Measurements from ENCODE around the gene TMEM151A. TPM values are rescaled to one million over a fixed set of nuclear protein-coding genes. Genes with fewer than 3 reads are reported as not detected.
"Not testable (repeated sequence)": the region's sequence is repeated elsewhere in the genome, so short reads cannot be mapped to it uniquely, and the experiment has no call there.

The TMEM151A gene
- total RNA-seq, 2 donors from 2014 or later, result 0.14 to 0.18 TPM

DNA sequence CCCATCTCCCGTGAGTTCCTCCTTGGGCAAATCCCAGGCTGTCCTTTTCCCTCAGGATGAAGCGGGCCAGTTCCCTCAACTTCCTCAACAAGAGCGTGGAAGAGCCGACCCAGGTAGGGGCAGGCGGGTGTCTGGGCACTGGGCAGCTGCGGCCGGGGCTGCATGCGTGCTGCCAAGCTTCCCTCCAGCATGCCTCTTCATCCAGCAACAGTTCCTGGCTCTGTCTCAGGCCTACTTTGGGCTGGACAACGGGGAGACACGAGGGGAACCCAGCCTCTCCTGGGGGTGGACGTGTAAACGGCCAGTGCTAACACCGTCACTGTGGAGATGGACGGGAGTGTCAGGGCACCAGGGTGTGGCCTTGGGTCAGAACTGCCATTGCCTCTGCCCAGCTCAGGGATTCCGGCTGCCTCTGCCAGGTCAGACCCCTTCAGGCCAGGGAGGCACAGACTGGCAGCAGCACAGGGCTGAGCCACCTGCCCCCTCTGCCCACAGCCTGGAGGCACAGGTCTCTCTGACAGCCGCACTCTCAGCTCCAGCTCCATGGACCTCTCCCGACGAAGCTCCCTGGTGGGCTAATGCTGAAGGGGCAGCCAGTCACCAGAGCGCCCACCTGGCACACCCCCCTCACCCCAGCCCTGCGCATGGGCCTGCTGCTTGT is 25.2 kb upstream of the TMEM151A start:
- intact Hi-C loops (cut with DNase I, micrococcal nuclease), result no loop called here
- ATAC-seq (no peak), DNase-seq (peak in 1 of 2 donors; percentile 36)

DNA sequence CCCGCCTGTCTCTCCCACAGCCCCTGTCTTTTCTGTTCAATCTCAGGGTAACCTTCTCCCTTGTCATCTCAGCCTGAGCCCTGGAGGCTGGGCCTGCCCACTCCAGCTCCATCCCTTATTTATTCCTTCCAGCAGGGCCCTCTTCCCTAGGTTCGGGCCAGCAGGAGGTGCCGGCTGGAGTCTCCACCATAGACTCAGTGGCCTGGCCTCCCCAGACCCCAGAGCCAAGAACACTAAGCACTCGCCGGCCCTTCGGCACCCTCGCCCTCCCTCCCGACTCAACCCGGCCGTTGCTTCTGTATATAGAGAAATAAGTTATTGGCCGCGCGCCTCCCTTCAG is 24.7 kb upstream of the TMEM151A start:
- intact Hi-C loops (cut with DNase I, micrococcal nuclease), result no loop called here
- ATAC-seq, result no peak
- DNase-seq, result no peak

DNA sequence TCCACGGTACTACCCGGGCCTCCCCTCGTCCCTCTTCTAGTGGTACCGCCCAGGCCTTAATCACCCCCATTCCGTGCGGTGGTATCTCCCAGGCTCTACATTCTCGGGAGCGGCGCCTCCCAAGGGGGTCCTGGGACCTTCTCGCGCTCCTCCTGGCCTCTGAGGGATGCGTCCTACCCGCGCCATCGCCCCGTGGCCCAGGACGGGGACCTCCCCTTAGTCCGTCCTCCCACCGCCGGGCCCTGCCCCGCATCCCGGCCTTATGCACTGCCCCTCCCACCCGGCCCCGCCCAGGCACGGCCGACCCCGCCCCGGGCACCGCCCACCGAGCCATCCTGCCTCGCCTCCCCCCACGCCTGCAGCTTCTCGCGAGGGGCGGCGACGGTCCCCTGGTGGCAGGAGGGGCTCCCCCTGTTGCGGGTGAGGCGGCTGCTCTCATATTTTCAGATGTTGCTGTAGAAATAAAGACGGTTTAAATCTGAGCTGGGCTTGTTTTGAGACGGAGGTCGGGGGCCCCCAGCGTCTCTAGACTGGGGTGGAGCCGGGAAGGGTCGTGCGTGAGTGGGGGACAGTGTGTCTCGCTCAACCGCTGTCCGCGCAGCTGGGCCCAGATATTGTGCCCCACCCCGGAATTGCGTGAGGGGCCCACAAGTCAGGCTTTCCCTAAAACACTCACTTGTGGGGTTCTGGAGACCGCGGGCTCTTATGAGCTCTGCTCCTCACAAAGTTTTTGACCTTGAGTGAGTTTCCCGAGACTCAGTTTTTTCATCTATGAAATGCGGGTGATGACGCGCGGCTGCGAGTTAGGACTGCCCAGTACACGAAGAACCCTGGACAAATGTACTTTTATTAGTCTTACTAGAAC is 24.1 kb upstream of the TMEM151A start:
- peak; percentile 88 to 93 for DNase-seq
- intact Hi-C loops (cut with DNase I, micrococcal nuclease), result no loop called here
- peak; percentile 78 for ATAC-seq

DNA sequence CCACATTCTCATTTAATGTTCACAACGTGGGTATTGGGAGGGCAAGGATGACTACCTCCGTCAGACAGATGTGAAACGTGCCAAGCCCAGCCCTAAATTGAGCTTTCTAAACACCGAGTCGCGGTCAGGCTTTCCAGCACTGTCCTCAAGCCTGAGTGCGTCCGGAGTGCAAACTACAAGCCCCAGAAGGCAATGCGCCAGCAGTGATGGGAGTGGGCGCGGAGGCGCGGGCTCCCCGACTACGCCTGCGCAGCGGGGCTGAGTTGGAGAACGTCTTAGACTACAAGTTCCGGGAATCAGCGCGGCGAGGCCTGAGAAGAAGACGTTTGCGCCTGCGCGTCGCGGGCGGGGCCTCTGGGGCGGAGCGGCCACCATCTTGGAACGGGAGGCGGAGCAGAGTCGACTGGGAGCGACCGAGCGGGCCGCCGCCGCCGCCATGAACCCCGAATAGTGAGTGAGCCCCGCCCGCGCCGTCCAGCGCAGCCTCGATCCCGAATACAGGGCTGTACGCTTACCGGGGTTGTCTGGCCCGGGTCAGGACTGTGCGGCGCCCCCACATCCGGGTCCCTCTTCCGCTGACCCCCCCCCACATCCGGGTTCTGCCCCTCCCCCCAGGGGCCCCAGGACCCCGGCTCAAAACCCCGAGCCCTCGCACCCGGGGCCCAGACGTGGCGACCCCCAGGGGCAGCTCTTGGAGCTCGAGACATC is 23.3 kb upstream of the TMEM151A start, which contains the start of gene RAB1B:
TSS of gene RAB1B (plus strand) at position 396 of the 708 bp plus-strand sequence. CDS start at position 437, 41 bp downstream.
- DNase-seq (peak; percentile 100), ATAC-seq (peak; percentile 84)
- intact Hi-C loops (cut with DNase I, micrococcal nuclease), result no loop called here

DNA sequence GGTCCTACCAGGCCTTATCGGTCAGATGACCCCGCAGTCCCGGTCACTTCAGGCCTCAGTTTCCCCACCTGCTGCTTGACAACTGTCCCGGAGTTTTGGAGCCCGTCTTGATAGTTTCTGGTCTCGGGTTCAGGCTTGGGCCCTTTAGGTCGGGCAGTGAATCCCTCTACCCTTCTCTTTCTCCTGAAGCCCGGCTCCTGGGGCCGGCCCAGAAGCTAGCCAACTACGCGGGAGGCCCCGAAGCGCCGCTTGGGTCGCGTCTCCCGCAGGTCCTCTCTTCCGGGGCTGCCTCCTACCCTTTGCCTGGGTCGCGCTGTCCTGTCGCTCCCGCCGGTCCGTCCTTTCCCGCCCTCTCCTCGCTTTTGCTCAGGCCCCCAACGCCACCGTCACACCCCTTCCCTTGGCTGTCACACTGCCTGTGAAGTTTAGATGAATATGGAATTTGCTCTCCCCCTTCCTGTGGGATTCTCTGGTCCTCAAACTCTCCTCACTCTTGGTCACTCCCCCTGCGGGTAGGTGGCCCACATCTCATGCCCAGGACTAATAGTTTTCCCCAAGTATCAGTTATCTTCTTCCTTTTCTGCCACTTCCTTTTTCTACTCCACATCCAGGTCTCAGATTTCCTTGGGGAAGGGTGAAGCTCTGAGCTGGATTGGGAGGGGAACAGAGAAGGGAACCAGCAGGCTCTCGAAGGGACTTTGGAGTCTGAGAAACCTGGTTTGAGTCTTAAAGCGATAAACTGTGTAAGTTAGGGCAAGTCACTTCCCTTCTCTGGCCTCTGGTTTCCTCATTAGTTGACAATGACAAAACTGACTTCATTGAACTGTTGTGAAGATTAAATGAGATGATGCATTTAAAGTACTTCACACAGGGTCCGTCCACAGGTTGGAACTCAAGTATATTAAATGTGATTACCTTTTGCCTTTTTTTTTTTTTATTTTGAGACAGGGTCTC is 22.5 kb upstream of the TMEM151A start:
- DNase-seq (peak; percentile 43 to 48), ATAC-seq (peak; percentile 2)
- intact Hi-C loops (cut with DNase I, micrococcal nuclease), result no loop called here

DNA sequence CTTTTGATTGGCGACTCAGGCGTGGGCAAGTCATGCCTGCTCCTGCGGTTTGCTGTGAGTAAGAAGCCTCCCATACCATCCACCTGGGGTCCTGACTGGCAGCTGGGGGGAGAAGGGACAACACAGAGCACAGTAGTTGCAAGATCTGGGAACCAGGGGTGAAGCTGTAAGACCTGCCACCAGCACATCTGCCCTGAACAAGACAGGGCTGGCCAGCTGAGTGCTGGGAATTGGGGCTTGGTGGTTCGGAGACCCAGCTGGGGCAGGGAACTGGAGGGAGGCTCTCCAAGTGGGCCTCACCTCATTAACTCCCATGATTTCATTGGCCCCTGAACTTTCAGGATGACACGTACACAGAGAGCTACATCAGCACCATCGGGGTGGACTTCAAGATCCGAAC is 19.9 kb upstream of the TMEM151A start:
- ATAC-seq, result no peak
- DNase-seq, result no peak
- intact Hi-C loops (cut with DNase I, micrococcal nuclease), result no loop called here

DNA sequence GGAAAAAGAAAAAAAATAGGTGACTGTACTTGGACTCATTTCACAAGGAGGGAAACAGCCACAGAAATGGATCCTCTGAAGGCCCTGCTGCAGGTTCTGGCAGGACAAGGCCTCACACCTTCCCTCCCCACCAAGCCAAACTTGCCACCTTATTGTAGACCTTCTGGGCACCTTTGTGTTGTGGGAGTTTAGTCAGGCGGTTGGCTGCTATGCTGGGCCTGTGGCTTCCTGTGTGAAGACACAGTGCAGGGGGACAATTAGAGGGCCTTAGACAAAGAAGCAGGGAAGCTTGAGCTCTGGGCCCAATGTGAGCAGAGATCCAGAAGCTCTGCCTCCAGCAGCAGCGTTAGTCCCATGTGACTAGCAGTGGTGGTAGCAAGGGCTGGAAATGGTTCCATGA is 19.1 kb upstream of the TMEM151A start:
- DNase-seq (no peak), ATAC-seq (no peak)
- intact Hi-C loops (cut with DNase I, micrococcal nuclease), result no loop called here

DNA sequence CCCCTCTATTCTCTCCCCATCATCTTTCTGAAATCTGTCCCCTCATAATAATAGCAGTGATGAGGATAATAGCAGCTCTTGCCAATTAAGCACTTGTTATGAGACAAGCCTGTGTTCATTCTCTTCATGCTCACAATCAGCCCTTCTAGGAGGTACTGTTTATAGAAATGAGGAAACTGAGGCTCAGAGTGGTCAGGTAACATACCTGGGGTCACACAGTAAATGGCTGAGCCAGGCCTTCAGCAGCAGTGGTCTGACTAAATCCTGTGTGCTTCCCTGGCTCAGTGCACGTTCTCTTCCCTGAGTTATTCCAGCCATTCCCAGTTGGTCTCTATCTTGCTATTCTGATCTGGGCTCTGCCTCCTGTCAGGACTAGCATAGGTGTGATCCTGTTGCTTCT is 17.5 kb upstream of the TMEM151A start:
- DNase-seq (no peak), ATAC-seq (no peak)
- intact Hi-C loops (cut with DNase I, micrococcal nuclease), result no loop called here

DNA sequence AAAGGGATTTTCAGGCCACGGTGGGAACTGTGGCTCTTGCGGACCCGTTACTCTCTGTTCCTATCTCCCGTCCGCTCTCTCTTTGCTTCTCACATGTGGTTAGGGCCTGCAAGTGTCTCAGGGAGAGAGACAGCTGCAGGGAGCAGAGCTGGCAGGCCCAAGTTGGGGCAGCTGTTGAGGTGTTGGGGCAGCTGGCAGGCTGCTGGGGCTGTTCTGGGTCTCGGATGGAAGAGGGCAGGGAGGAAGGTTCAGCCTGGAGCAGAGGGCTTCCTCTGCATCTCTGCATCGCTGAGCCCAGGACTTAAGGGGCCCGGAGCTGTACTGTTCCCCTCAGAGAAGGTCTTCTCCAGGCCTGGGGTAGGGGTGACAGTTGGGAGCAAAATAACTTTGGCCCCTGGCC is 16.3 kb upstream of the TMEM151A start:
- DNase-seq (no peak), ATAC-seq (no peak)
- intact Hi-C loops (cut with DNase I, micrococcal nuclease), result no loop called here

DNA sequence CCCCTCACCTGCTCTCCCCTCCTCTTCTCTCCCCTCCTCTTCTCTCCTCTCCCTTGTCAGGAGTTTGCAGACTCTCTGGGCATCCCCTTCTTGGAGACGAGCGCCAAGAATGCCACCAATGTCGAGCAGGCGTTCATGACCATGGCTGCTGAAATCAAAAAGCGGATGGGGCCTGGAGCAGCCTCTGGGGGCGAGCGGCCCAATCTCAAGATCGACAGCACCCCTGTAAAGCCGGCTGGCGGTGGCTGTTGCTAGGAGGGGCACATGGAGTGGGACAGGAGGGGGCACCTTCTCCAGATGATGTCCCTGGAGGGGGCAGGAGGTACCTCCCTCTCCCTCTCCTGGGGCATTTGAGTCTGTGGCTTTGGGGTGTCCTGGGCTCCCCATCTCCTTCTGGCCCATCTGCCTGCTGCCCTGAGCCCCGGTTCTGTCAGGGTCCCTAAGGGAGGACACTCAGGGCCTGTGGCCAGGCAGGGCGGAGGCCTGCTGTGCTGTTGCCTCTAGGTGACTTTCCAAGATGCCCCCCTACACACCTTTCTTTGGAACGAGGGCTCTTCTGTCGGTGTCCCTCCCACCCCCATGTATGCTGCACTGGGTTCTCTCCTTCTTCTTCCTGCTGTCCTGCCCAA is 15.6 kb upstream of the TMEM151A start:
- ATAC-seq (peak; percentile 1), DNase-seq (no peak)
- intact Hi-C loops (cut with DNase I, micrococcal nuclease), result no loop called here

DNA sequence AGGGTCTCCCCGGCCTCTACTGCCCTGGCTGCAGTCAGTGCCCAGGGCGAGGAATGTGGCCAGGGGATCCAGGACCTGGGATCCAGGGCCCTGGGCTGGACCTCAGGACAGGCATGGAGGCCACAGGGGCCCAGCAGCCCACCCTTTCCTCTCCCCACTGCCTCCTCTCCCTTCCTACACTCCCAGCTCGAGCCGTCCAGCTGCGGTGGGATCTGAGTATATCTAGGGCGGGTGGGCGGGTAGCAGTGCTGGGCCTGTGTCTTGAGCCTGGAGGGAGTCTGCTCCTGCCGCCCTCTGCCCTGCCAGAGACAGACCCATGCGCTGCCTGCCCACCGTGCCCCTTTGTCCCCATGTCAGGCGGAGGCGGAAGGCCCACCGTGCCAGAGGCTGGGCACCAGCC is 15.1 kb upstream of the TMEM151A start:
- intact Hi-C loops (cut with DNase I, micrococcal nuclease); DNase-seq: not testable (repeated sequence)
- peak; percentile 1 for ATAC-seq

DNA sequence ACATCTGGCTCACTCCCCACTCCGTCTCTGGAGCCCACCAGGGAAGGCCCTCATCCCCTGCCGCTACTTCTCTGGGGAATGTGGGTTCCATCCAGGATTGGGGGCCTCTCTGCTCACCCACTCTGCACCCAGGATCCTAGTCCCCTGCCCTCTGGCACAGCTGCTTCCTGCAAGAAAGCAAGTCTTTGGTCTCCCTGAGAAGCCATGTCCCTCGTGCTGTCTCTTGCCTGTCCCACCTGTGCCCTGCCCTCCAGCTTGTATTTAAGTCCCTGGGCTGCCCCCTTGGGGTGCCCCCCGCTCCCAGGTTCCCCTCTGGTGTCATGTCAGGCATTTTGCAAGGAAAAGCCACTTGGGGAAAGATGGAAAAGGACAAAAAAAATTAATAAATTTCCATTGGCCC is 14.6 kb upstream of the TMEM151A start:
- peak; percentile 1 for ATAC-seq
- DNase-seq; intact Hi-C loops (cut with DNase I, micrococcal nuclease): not testable (repeated sequence)

DNA sequence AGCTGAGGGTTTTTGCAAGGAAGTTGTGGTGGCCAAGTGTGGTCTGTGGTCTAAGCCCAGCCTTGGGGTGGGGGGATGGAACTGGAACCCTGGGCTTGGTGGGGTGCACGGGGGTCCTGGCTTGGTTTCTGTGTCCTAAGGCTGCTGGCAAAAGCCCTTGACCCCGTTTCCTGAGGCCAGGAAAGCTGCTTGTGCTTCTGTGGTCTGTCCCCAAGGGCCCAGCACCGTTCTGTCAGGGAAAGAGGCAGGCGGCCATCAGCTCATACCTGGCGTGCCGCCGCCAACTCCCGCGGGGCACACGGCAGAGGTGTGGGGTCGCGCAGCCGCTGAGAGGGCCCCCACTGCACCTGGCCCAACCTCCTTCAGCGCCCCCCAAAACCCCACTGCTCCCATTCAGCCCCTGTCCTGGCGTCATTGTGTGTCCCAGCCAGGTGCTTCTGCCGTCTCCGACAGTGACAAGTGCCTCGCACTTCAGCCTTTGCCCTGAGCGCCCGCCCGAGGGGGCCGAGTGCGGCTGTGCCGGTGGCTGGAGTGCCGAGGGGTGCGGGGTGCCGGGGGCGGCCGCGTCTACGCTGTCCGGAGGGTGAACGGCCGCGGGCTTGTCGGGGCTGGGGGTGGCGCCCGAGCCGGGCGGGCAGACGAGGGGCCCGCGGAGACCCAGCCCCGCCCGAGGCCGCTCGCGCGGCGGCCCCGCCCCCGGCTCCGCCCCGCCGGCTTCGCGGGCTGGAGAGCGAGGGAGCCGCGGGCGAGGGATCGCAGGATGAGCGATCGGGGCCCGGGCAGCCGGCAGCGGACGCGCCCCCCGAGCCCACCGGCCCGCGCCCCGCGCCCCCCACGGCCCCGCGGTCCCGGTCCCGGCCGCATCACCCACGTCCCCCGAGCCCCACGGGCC is 14.0 kb upstream of the TMEM151A start, which contains the start of gene CNIH2:
TSS of gene CNIH2 (plus strand) at position 705 of the 892 bp plus-strand sequence. CDS start 282 bp downstream, outside the sequence.
- intact Hi-C loops (cut with DNase I, micrococcal nuclease), result no loop called here
- DNase-seq, result peak in 1 of 2 donors; percentile 56
- ATAC-seq, result peak; percentile 53

DNA sequence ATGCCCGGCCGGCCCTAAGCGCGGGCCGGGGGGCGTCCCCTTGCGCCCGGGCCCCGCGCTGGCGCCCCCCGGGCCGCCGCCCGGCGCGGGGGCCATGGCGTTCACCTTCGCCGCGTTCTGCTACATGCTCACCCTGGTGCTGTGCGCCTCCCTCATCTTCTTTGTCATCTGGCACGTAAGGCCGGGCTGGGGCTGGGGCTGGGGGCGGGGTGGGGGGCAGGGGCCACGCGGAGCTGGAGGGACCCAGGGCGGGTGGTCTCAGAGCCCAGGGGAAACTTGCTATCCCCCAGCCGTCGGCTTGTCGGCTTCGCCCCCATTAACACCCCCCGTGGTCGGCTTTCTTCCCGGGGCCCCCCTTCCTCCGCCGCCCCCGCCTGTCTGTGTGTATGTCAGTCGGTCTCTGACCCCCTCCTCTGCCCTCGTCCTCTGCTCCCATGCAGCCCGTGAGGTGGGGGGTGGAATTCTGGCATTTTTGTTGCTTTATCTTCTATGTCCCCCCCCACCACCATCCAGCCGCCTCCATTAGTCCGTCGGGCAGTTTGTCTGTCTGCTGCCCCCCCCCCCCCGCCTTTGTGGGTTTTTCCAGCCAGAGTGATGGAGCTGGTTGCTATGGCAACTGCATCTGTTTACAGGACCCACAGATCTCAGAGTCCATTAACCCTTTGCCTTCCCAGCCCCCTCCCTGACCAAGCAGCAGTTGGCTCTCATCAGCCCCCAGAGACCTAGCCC is 13.2 kb upstream of the TMEM151A start:
- intact Hi-C loops (cut with DNase I, micrococcal nuclease), result no loop called here
- ATAC-seq, result no peak
- no peak for DNase-seq

DNA sequence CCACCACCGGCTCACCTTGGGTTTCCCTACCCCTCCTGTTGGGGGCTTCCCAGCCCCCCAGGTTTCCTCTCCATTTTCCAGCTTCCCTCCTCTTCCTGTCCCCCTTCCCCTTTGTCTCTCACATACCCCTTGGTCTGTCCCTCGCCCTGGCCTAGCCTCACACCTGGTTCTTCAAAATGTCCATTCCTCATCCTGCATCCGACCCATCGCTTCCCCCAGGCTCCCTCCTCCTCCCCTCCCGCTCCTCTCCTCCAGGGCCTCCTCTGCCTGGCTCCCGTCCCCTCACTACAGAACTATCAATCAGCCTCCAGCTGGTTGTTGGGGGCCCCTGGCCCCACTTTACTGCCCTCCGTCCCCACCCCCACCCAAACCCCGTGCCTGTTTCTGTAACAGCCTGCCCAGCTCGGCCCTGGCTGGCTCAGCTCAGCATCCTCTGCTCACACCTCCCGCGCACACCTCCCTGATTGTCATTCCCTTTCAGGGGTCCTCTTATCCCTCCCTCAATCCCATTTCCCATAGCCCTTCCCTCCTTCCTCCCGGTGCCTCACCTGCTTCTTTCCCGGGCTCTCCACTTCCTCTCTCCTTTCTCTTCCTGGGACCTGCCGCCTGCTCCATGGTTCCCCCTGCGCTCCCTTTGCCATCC is 12.5 kb upstream of the TMEM151A start:
- intact Hi-C loops (cut with DNase I, micrococcal nuclease), result no loop called here
- no peak for ATAC-seq
- no peak for DNase-seq

DNA sequence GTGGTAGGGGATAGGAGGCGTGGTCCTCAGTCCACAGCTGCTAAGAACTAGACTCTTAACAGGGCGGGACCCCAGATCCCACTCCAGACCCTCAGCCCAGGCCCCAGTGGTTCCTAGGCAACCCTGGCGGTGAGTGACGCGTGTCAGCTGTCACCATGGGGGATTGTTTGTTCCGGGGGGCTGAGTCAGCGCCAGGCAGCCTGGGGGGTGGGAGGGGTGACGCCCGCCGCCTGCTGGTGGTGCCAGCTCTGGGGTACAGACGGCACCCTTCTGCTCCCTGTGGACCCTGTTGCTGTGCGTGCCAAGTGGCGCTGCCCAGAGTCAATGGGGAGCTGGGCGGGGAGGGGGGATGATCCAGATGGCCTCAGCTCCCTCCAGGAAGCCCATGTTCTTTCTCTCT is 11.3 kb upstream of the TMEM151A start:
- ATAC-seq (no peak), DNase-seq (peak in 1 of 2 donors; percentile 25)
- intact Hi-C loops (cut with DNase I, micrococcal nuclease), result loop anchor here in 1 of 2 donors (5.0 kb wide), 1 partner anchor 58 kb away; no protein-coding TSS in a partner anchor

All from left colon (tissue), 2 donors.